ENCODE data around the gene CFAP77.
"Not testable (repeated sequence)": the region's sequence is repeated elsewhere in the genome, so short reads cannot be mapped to it uniquely, and the experiment has no call there.

Gene CFAP77

GRCh38 chr9:132552041-132552440, 142.0 kb downstream of the CFAP77 start:
- DNase-seq = no peak

GRCh38 chr9:132554755-132555154, 144.7 kb downstream of the CFAP77 start:
- no peak for DNase-seq

GRCh38 chr9:132555528-132555927, 145.5 kb downstream of the CFAP77 start:
- no peak for DNase-seq

DNA sequence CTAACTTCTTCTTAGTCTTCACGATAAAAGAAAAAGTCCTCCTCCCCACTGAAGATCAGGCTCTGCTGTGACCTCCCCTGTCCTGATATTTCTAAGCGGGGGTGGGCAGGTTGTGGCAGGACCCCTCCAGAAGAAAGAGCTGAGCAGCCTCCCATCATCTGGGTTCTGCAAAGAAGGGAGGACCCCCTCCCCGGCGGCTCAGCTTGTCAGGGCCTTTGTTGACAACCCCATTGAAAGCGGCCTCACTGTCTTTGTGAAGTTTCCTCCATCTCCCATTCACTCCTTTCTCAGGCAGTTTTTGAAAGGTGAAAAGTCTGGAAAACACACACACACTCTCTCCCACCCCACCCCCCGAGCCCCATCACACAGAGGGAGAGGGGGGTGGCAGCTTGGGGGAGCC, 146.2 kb downstream of the CFAP77 start:
- no peak for DNase-seq

GRCh38 chr9:132556714-132557113, 146.7 kb downstream of the CFAP77 start:
- DNase-seq = no peak

- DNase-seq = no peak
Observed at GRCh38 chr9:132557159-132557558, 147.1 kb downstream of the CFAP77 start.

GRCh38 chr9:132559711-132560110, 149.7 kb downstream of the CFAP77 start:
- DNase-seq = no peak

DNA sequence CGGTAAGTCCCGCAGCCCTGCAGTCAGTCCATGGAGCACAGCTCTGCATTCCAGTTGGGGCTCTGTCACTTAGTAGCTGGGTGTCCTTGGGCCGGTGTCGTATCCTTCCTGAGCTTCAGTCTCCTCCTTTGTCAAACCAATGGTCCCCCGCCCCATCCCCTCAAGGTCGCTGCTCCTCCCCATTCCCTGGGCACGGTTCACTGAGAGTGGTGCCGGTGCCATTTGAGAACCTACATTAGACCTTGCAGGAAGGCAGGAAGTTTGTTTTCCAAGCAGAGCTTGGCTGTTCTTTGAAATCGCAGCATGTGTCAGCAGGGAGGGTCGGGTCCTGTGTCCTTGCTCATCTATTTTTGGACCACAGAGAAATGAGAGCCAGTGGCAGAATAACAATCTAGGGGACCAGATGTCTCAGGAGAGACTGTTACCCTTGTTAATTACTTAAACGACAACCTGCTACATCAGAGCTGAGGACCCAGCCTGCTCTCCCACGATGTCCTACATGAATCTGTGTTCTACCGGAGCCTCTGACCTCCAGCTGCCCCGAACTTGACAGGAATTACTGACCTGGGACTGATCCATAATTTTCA, 150.7 kb downstream of the CFAP77 start:
- DNase-seq = no peak

- no peak for DNase-seq
Observed at GRCh38 chr9:132562306-132562573, 152.2 kb downstream of the CFAP77 start.

DNA sequence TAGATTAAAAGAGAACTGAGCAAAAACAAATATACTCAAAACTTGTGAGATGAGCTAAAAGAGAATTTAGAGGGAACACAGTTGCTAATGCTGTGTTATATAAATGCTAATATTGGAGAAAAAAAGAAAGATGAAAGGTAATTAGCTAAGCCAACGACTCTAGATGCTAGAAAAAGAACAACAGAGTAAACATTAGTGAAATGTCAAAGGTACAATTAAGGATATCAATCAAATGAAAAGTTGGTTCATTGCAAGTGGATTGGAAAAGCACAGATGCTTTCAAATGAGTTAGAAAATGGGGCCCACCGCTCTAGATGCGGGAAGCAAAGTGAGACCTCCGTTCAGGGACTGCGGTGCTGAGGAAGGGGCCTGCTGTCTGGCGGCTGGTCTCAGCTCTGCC, 154.5 kb downstream of the CFAP77 start:
- no peak for DNase-seq

DNA sequence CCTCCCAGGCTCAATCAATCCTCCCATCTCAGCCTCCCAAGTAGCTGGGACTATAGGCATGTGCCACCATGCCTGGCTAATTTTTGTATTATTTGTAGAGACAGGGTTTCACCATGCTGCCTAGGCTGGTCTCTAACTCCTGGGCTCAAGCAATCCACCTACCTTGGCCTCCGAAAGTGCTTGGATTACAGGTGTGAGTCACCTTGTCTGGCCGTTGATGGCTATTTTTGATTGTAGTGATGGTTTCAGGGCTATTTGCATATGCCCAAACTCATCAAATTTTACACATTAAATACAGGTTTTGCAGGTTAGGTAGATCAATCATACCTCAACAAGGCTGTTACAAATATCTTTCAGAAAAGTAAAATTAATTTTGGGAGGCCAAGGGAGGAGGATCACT, 158.8 kb downstream of the CFAP77 start:
- DNase-seq = not testable (repeated sequence)

- DNase-seq = no peak
Observed at GRCh38 chr9:132571806-132572600, 162.0 kb downstream of the CFAP77 start.

- DNase-seq = no peak
Observed at GRCh38 chr9:132572921-132573320, 162.9 kb downstream of the CFAP77 start.

GRCh38 chr9:132575005-132575609, 165.1 kb downstream of the CFAP77 start:
- peak; percentile 45 for DNase-seq

- no peak for DNase-seq
Observed at GRCh38 chr9:132575811-132576210, 165.8 kb downstream of the CFAP77 start.

- DNase-seq = no peak
Observed at GRCh38 chr9:132577119-132577518, 167.1 kb downstream of the CFAP77 start.

GRCh38 chr9:132578367-132578932, 168.4 kb downstream of the CFAP77 start:
- no peak for DNase-seq

- no peak for DNase-seq
Observed at GRCh38 chr9:132579427-132579798, 169.4 kb downstream of the CFAP77 start.

DNA sequence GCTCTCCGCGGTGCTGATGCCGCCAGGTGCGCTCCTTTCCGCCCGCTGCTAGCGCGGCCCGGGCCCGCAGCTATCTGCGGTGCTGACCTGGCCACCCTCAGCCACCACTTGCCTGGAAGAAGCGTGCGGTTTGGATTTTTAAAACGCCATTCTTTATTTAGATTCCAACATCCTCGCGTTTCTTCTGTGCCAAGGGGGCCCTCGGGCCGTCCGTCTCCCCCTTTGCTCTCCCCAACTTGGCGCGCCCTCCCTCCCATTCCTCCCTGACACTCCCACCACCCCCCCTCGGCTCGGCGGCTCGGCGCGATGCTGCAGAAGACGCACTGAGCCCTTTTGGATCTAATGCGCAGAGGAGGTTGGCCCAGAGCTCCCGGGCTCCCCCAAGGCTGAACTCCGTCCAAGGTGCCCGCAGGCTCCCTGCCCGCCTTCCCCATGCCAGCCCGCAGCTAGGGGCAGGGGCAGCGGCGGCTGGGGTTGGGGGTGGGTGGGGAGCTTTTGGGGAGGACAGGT, 172.3 kb downstream of the CFAP77 start, which contains the start of gene BARHL1:
BARHL1 (plus strand) TSS at position 331 of the 510 bp plus-strand sequence. CDS start 192 bp downstream, outside the sequence.
- DNase-seq = no peak

DNA sequence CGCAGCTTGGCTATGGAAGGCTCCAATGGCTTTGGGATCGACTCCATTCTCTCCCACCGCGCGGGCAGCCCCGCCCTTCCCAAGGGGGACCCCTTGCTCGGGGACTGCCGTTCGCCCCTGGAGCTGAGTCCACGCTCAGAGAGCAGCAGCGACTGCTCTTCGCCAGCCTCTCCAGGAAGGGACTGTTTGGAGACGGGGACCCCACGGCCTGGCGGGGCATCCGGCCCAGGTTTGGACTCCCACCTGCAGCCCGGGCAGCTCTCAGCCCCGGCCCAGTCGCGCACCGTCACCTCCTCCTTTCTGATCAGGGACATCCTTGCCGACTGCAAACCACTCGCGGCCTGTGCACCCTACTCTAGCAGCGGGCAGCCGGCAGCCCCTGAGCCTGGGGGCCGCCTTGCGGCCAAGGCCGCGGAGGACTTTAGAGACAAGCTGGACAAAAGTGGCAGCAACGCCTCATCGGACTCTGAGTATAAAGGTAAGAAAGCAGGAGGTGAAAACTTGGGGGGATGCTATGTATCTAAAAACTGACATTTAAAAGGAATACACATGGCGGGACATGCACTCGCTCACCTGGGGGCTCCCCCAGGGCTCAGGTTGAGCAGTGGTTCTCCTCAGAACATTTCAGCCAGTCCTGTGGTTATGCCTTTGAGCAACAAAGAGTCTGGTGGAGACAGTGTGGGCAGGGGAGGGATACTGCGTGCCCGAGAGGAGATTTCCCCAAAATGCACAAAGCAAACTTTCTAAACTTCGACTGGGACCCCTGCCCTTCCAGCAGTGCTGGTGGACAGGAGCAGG, 173.0 kb downstream of the CFAP77 start:
- no peak for DNase-seq

GRCh38 chr9:132583584-132584304, 173.7 kb downstream of the CFAP77 start:
- DNase-seq = no peak
